HG03575 (cell line): ENCODE measurements around the gene FAM3B.

Experiments
- ATAC-seq: cut with Tn5 transposase; IDR thresholded peaks from one replicate; pipeline ENCODE4 v1.9.1; 2021; ENCODE audit not compliant: unreplicated experiment, insufficient number of reproducible peaks, low FRiP score; ENCODE audit errors: extremely low read depth

FAM3B gene

GRCh38 chr21:41378849-41379248, 62.2 kb downstream of the FAM3B start:
- ATAC-seq, result no peak

- ATAC-seq, result no peak
Measured at GRCh38 chr21:41379901-41380300, 63.3 kb downstream of the FAM3B start.

- ATAC-seq, result no peak
Measured at GRCh38 chr21:41381731-41382130, 65.1 kb downstream of the FAM3B start.

GRCh38 chr21:41387042-41387819, 70.6 kb downstream of the FAM3B start:
- ATAC-seq, result no peak

GRCh38 chr21:41387824-41388223, 71.2 kb downstream of the FAM3B start:
- ATAC-seq, result no peak

- ATAC-seq, result no peak
Measured at GRCh38 chr21:41388259-41388658, 71.7 kb downstream of the FAM3B start.

- no peak for ATAC-seq
Measured at GRCh38 chr21:41390043-41390639, 73.5 kb downstream of the FAM3B start.

- ATAC-seq, result no peak
Measured at GRCh38 chr21:41393876-41394465, 77.4 kb downstream of the FAM3B start.

GRCh38 chr21:41396558-41397075, 80.0 kb downstream of the FAM3B start:
- no peak for ATAC-seq

- no peak for ATAC-seq
Measured at GRCh38 chr21:41397471-41397891, 80.9 kb downstream of the FAM3B start.

GRCh38 chr21:41398251-41398650, 81.7 kb downstream of the FAM3B start:
- no peak for ATAC-seq

- no peak for ATAC-seq
Measured at GRCh38 chr21:41398831-41399230, 82.2 kb downstream of the FAM3B start.

- no peak for ATAC-seq
Measured at GRCh38 chr21:41399246-41399800, 82.7 kb downstream of the FAM3B start.

- ATAC-seq, result no peak
Measured at GRCh38 chr21:41402231-41402630, 85.6 kb downstream of the FAM3B start.

- no peak for ATAC-seq
Measured at GRCh38 chr21:41402796-41403195, 86.2 kb downstream of the FAM3B start.

GRCh38 chr21:41403331-41403730, 86.7 kb downstream of the FAM3B start:
- no peak for ATAC-seq

GRCh38 chr21:41403966-41404365, 87.4 kb downstream of the FAM3B start:
- no peak for ATAC-seq

GRCh38 chr21:41405321-41405720, 88.7 kb downstream of the FAM3B start:
- ATAC-seq, result no peak

GRCh38 chr21:41406340-41406739, 89.7 kb downstream of the FAM3B start:
- no peak for ATAC-seq
